ENCODE data around the gene GPC3.

GPC3 gene

GRCh38 chrX:133660281-133660680 lies 325.1 kb downstream of the GPC3 start:
- no peak overlapping the region for H3K27ac ChIP-seq (ENCODE audit: poor library complexity, severe bottlenecking)
- no peak overlapping the region for H3K4me3 ChIP-seq (ENCODE audit: severe bottlenecking)
- no peaks in the 10 kb centered on the region for H3K36me3 ChIP-seq (ENCODE audit: low read depth)
- no peaks in the 10 kb centered on the region for H3K27me3 ChIP-seq (ENCODE audit: insufficient read depth, poor library complexity, severe bottlenecking)
- no peak for DNase-seq (ENCODE audit: low spot score)
- TF ChIP-seq, protein P1, sequence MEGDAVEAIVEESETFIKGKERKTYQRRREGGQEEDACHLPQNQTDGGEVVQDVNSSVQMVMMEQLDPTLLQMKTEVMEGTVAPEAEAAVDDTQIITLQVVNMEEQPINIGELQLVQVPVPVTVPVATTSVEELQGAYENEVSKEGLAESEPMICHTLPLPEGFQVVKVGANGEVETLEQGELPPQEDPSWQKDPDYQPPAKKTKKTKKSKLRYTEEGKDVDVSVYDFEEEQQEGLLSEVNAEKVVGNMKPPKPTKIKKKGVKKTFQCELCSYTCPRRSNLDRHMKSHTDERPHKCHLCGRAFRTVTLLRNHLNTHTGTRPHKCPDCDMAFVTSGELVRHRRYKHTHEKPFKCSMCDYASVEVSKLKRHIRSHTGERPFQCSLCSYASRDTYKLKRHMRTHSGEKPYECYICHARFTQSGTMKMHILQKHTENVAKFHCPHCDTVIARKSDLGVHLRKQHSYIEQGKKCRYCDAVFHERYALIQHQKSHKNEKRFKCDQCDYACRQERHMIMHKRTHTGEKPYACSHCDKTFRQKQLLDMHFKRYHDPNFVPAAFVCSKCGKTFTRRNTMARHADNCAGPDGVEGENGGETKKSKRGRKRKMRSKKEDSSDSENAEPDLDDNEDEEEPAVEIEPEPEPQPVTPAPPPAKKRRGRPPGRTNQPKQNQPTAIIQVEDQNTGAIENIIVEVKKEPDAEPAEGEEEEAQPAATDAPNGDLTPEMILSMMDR (IDR thresholded peaks at IDR 0.05; ENCODE audit: poor library complexity, severe bottlenecking), result no peak
- H3K4me1 ChIP-seq (ENCODE audit: insufficient read depth, poor library complexity, severe bottlenecking), result no peaks in the 10 kb centered on the region
- ATAC-seq (ENCODE audit: low read depth), result peak; percentile 85
- H3K9me3 ChIP-seq (ENCODE audit: severe bottlenecking), result no peaks in the 10 kb centered on the region

DNA sequence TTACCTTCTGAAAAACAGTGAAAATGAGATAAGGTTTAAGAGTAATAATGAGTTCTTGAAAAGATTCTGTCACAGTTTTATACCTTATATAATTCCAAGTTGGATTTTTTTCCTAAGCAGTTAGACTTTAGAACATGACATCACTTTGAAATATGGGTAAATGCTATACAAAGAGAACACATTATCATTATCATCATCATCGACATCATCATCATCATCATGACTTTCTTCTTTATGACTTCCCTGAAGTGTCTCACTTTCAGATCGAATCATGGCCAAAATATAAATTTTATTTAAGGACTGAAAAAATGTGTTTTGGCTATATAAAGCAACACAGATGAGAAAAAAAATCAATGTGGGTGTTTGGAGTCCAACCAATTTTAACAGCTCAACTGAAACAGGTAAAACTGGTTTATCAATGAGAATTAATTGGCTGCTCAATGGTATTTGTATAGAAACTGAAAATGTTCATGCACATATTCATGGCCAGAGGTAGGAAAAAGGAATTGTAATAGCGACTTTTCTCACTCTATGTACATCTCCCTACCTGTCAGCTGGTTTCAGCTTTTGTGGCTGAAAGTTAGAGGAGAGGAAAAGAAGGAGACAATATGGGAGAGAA lies 327.0 kb downstream of the GPC3 start:
- DNase-seq (ENCODE audit: low spot score), result no peak
- H3K4me3 ChIP-seq (ENCODE audit: severe bottlenecking), result no peak overlapping the region
- TF ChIP-seq, protein P1 (IDR thresholded peaks at IDR 0.05; ENCODE audit: poor library complexity, severe bottlenecking), result no peak
- no peaks in the 10 kb centered on the region for H3K27me3 ChIP-seq (ENCODE audit: insufficient read depth, poor library complexity, severe bottlenecking)
- no peaks in the 10 kb centered on the region for H3K4me1 ChIP-seq (ENCODE audit: insufficient read depth, poor library complexity, severe bottlenecking)
- no peaks in the 10 kb centered on the region for H3K9me3 ChIP-seq (ENCODE audit: severe bottlenecking)
- no peaks in the 10 kb centered on the region for H3K36me3 ChIP-seq (ENCODE audit: low read depth)
- no peak overlapping the region for H3K27ac ChIP-seq (ENCODE audit: poor library complexity, severe bottlenecking)
- ATAC-seq (ENCODE audit: low read depth), result no peak

GRCh38 chrX:133655275-133656265 lies 329.8 kb downstream of the GPC3 start:
- no peak overlapping the region for H3K27ac ChIP-seq (ENCODE audit: poor library complexity, severe bottlenecking)
- no peak for ATAC-seq (ENCODE audit: low read depth)
- no peaks in the 10 kb centered on the region for H3K36me3 ChIP-seq (ENCODE audit: low read depth)
- TF ChIP-seq, protein P1 (IDR thresholded peaks at IDR 0.05; ENCODE audit: poor library complexity, severe bottlenecking), result no peak
- no peaks in the 10 kb centered on the region for H3K27me3 ChIP-seq (ENCODE audit: insufficient read depth, poor library complexity, severe bottlenecking)
- H3K9me3 ChIP-seq (ENCODE audit: severe bottlenecking), result no peaks in the 10 kb centered on the region
- H3K4me1 ChIP-seq (ENCODE audit: insufficient read depth, poor library complexity, severe bottlenecking), result no peaks in the 10 kb centered on the region
- no peak overlapping the region for H3K4me3 ChIP-seq (ENCODE audit: severe bottlenecking)
- no peak for DNase-seq (ENCODE audit: low spot score)

- TF ChIP-seq, protein P1 (IDR thresholded peaks at IDR 0.05; ENCODE audit: poor library complexity, severe bottlenecking), result no peak
- H3K27ac ChIP-seq (ENCODE audit: poor library complexity, severe bottlenecking), result no peak overlapping the region
These were observed 330.6 kb downstream of the GPC3 start for GRCh38 chrX:133654811-133655210.

More at GRCh38 chrX:133654811-133655210, 330.6 kb downstream of the GPC3 start:
- H3K27me3 ChIP-seq (ENCODE audit: insufficient read depth, poor library complexity, severe bottlenecking), result no peaks in the 10 kb centered on the region
- H3K4me1 ChIP-seq (ENCODE audit: insufficient read depth, poor library complexity, severe bottlenecking), result no peaks in the 10 kb centered on the region
- no peak for DNase-seq (ENCODE audit: low spot score)
- H3K36me3 ChIP-seq (ENCODE audit: low read depth), result no peaks in the 10 kb centered on the region
- no peak for ATAC-seq (ENCODE audit: low read depth)
- H3K4me3 ChIP-seq (ENCODE audit: severe bottlenecking), result no peak overlapping the region
- no peaks in the 10 kb centered on the region for H3K9me3 ChIP-seq (ENCODE audit: severe bottlenecking)
